LNCaP clone FGC (cell line): Measurements from ENCODE around the gene PEX16.
"Not testable (repeated sequence)": the region's sequence is repeated elsewhere in the genome, so short reads cannot be mapped to it uniquely, and the experiment has no call there.

ENCODE experiments used
- DNase-seq: peaks from one replicate; pipeline ENCODE4 v3.0.0-alpha.2; 2011; ENCODE audit warnings: low read depth
- H3K4me3 ChIP-seq: 2 replicates; pipeline ENCODE4 v1.5.1; 2011; ENCODE audit warnings: mild to moderate bottlenecking, low read depth, low read length, control low read depth
- TF ChIP-seq, protein P1 (sequence below): IDR thresholded peaks from 2 replicates; pipeline ENCODE4 v1.5.1; 2012; ENCODE audit warnings: mild to moderate bottlenecking; ENCODE audit not compliant: control insufficient read depth, insufficient read depth; ENCODE audit errors: extremely low read depth

PEX16 gene

DNA sequence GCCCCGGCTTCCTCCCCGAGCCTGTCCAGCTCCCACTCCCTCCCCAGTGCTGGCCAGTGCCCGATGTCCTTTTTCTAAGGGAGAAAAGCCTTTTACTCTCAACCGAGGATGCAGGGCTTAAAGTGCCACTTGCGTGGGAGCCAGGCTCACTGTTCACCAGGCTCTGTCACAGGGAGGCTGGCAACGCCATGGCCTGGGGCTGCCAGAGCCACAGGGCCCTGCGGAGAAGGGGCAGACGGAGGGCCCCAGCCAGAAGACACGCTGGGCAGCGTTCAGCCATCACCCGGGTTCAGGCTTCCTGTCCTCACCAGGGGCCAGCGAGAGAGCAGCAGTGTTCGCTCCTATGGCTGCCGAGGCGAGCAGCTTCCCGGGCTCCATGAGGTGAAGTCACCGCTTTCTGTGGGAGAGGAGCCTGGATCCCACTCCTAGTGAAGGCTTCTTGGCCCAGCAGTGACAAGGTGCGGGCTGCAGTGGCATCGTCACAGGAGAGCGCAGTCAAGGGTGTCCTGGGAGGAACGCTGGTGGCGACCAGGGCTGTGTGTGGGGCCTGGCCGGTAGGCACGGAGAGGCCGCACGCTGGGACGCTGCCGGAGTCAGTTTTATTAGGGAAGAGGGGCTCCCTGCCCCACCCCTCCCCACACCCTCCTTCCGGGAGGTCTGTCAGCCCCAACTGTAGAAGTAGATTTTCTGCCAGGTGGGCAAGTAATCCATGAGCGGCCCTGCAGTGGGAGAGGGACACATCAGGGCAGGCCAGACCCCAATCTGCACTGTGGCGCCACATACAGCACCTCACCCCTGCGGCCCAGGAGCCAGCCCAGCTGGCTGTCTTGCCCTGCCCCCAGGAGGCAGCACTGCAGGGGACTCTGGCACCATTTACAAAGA is 7.8 kb downstream of the PEX16 start:
- TF ChIP-seq, protein P1, sequence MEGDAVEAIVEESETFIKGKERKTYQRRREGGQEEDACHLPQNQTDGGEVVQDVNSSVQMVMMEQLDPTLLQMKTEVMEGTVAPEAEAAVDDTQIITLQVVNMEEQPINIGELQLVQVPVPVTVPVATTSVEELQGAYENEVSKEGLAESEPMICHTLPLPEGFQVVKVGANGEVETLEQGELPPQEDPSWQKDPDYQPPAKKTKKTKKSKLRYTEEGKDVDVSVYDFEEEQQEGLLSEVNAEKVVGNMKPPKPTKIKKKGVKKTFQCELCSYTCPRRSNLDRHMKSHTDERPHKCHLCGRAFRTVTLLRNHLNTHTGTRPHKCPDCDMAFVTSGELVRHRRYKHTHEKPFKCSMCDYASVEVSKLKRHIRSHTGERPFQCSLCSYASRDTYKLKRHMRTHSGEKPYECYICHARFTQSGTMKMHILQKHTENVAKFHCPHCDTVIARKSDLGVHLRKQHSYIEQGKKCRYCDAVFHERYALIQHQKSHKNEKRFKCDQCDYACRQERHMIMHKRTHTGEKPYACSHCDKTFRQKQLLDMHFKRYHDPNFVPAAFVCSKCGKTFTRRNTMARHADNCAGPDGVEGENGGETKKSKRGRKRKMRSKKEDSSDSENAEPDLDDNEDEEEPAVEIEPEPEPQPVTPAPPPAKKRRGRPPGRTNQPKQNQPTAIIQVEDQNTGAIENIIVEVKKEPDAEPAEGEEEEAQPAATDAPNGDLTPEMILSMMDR, result no peak
- DNase-seq, result no peak
- H3K4me3 ChIP-seq, result no peak overlapping the region

DNA sequence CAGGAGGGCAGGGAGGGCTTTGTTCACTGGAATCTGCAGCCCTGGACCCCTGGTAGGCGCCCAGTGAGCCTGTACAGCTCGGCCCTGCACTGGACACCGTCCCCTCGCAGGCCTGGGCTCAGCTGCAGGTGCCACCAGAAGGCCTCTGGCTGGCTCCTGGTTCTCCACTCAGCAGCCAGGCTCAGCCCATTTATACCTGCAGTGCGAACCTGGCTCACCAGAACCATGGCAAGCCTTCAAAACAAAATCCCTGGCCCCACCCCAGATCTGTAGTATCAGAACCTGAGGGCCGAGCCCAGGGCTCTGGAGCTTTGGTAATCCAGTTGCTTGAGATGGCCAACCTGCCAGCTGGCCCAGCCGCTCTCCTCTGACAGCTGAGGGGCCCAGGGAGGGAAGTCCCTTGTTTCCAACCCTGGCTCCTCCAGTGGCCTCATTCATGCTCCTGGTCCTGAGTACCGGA is 9.7 kb downstream of the PEX16 start:
- DNase-seq, result no peak
- H3K4me3 ChIP-seq, result no peak overlapping the region
- TF ChIP-seq, protein P1, result no peak

DNA sequence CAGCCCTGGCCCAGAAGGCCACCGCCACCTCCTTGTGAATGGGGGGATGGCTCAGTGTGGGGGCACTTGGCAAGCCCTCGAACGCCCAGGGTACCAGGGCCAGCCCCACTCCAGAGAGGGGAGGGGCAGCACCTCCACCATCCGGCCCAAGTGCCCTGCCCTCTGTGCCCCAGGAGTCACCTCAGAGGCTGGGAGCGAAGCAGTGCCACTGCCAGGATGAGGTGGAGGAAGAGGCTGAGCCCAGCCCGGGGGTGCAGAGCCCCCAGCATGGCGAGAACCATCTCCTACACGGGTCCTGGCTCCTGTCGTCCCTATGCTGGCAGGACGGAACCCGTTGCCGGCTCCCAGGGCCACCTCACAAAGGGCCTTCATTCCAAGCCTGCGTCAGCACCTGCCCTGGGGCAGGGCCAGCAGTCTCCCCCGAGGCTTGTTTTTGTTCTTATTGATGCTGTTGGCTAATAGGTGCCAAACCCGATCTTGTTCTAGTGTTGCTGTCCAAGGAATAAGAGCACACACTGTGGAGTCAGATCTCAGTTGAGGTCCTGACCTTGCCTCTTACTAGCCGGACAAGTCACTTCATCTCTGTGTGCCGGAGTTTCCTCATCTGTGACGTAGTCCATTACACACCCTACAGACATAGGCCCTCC is 10.6 kb downstream of the PEX16 start, which contains the start of gene FREY1:
TSS of gene FREY1 (minus strand) at position 307 of the 647 bp plus-strand sequence. CDS start at position 281, 26 bp downstream.
- H3K4me3 ChIP-seq, result no peak within 1 kb of the TSS
- TF ChIP-seq, protein P1, result no peak
- no peak for DNase-seq

DNA sequence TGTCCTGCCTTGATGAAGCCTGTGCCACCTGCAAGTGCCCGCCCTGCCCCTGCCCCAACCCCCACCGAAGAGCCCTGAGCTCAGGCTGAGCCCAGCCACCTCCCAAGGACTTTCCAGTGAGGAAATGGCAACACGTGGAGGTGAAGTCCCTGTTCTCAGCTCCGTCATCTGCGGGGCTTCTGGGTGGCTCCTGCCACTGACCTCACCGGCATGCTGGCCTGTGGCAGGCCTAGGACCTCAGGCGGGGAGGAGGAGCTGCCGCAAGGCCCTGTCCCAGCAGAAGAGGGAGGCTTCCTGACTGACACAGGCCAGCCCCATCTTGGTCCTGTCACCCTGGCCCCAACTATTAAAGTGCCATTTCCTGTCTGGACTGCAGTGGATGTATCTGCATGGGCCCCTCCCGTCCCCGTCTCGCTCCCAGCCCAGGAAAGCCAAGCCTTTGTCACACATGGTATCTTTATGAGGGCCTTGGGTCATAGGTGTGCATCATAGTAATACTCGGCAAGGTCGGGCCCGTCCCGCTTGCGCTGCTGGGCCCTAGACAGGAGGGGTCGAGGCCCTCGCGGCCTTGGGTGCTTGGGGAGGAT is 11.5 kb downstream of the PEX16 start:
- DNase-seq, result no peak
- TF ChIP-seq, protein P1, result no peak
- no peak overlapping the region for H3K4me3 ChIP-seq

DNA sequence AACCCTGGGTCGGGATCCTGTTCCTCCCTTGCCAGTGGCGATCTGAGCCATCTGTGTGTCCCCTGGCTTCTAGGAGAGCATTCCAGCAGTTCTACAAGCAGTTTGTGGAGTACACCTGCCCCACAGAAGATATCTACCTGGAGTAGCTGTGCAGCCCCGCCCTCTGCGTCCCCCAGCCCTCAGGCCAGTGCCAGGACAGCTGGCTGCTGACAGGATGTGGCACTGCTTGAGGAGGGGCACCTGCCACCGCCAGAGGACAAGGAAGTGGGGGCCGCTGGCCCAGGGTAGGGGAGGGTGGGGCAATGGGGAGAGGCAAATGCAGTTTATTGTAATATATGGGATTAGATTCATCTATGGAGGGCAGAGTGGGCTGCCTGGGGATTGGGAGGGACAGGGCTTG is 12.1 kb downstream of the PEX16 start:
- H3K4me3 ChIP-seq, DNase-seq: not testable (repeated sequence)

DNA sequence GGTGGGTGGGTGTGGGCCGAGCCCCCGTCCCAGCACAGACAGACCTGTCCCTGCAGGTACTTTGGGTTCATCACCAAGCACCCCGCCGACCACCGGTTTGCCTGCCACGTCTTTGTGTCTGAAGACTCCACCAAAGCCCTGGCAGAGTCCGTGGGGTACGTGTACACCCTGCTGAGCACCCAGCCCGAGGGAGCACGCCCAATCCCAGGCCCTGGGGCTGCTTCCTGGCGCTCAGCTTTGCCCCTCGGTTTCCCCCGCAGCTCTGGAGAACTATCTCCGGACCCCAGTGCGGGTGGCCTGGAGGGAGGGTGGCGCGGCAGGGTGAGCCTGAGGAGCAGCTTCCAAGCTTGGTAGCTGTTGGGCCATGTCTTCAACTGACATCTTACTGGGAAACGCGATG is 12.6 kb downstream of the PEX16 start:
- no peak overlapping the region for H3K4me3 ChIP-seq
- TF ChIP-seq, protein P1, result no peak
- DNase-seq, result no peak

DNA sequence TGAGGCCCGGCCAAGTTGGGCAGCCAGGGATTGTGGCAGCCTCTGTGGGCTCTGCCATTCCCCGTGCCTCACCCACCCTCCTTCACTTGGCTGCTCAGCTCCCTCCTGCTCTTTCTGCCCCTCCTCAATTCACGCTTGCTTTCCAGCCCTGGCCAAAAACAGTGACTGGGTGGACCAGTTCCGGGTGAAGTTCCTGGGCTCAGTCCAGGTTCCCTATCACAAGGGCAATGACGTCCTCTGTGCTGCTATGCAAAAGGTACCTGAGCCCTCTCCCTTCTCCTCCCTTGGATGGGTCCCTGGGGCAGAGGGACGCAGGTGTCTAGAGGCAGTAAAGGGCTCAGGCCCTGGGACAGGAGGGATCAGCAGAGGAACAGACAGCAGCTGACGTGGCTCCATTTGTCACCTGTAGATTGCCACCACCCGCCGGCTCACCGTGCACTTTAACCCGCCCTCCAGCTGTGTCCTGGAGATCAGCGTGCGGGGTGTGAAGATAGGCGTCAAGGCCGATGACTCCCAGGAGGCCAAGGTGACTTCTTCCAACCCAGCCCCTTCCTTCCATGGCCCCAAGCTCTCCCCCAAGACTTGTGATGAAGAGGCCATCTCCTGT is 13.3 kb downstream of the PEX16 start:
- no peak for DNase-seq
- TF ChIP-seq, protein P1, result no peak
- H3K4me3 ChIP-seq, result no peak overlapping the region
